ENCODE data around the gene TBC1D9. TPM values are rescaled to one million over a fixed set of nuclear protein-coding genes. Genes with fewer than 3 reads are reported as not detected.

The TBC1D9 gene
- total and polyA plus RNA-seq, 2 of the 13 experiments (the other 11 are each of a cell fraction or from before 2014, with no cell fraction given): 11.9 to 12.2 TPM

DNA sequence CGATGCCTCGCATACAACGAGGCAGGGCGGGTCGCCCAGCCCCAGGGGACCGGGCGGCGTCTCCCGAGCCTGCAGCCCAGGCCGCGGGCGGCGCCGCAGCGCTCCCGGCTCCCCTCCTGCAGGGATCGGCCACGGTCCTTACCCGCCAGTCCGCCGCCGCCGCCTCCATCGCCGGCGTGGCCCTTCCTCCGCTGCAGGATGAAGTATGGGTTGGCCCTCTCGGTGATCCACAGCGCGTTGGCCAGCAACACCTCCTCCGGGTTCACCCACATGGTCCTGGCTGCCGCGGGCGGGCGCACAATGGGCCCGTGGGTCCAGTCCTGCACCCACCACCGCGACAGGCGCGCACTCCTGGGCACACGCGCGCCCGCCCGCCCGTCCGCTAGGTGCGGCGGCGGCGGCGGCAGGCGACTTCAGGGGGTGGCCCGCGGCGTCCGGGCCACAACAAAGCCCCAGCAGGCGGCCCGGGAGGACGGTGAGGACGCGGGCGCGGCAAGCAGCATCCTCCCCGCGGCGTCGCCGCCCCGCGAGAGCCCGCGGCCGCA, 339 bp downstream of the TBC1D9 start (continued):
- TF ChIP-seq, protein P1, sequence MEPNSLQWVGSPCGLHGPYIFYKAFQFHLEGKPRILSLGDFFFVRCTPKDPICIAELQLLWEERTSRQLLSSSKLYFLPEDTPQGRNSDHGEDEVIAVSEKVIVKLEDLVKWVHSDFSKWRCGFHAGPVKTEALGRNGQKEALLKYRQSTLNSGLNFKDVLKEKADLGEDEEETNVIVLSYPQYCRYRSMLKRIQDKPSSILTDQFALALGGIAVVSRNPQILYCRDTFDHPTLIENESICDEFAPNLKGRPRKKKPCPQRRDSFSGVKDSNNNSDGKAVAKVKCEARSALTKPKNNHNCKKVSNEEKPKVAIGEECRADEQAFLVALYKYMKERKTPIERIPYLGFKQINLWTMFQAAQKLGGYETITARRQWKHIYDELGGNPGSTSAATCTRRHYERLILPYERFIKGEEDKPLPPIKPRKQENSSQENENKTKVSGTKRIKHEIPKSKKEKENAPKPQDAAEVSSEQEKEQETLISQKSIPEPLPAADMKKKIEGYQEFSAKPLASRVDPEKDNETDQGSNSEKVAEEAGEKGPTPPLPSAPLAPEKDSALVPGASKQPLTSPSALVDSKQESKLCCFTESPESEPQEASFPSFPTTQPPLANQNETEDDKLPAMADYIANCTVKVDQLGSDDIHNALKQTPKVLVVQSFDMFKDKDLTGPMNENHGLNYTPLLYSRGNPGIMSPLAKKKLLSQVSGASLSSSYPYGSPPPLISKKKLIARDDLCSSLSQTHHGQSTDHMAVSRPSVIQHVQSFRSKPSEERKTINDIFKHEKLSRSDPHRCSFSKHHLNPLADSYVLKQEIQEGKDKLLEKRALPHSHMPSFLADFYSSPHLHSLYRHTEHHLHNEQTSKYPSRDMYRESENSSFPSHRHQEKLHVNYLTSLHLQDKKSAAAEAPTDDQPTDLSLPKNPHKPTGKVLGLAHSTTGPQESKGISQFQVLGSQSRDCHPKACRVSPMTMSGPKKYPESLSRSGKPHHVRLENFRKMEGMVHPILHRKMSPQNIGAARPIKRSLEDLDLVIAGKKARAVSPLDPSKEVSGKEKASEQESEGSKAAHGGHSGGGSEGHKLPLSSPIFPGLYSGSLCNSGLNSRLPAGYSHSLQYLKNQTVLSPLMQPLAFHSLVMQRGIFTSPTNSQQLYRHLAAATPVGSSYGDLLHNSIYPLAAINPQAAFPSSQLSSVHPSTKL (CRISPR knock-in tag; IDR thresholded peaks at IDR 0.05): no peak
- TF ChIP-seq, protein P2, sequence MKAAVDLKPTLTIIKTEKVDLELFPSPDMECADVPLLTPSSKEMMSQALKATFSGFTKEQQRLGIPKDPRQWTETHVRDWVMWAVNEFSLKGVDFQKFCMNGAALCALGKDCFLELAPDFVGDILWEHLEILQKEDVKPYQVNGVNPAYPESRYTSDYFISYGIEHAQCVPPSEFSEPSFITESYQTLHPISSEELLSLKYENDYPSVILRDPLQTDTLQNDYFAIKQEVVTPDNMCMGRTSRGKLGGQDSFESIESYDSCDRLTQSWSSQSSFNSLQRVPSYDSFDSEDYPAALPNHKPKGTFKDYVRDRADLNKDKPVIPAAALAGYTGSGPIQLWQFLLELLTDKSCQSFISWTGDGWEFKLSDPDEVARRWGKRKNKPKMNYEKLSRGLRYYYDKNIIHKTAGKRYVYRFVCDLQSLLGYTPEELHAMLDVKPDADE (CRISPR knock-in tag; IDR thresholded peaks at IDR 0.05): 0 out of 2 replicates have a peak, but pooled peaks have one; percentile 16
- TF ChIP-seq CENPT (CRISPR knock-in tag; IDR thresholded peaks at IDR 0.05; ENCODE audit: low read depth) (no peak), ZNF879 (CRISPR knock-in tag; IDR thresholded peaks at IDR 0.05) (no peak), HMG20A (CRISPR knock-in tag; IDR thresholded peaks at IDR 0.05; ENCODE audit: borderline replicate concordance) (no peak), THAP11 (CRISPR knock-in tag; IDR thresholded peaks at IDR 0.05) (peak; percentile 43; the same call in 1 of the 2 replicates), ZFP36L1 (CRISPR knock-in tag; IDR thresholded peaks at IDR 0.05) (no peak), MAFK (conservative IDR thresholded peaks at IDR 0.05 in 1 of 2, IDR thresholded peaks at IDR 0.05 in 1 of 2; ENCODE audit: low read length in 2 of 2) (no peak), CAMTA2 (CRISPR knock-in tag; IDR thresholded peaks at IDR 0.05; ENCODE audit: borderline replicate concordance) (0 out of 2 replicates have a peak, but pooled peaks have one; percentile 17), BRD4 (CRISPR knock-in tag; IDR thresholded peaks at IDR 0.05) (no peak; the same call in 1 of the 2 replicates), ZIK1 (CRISPR knock-in tag; IDR thresholded peaks at IDR 0.05; ENCODE audit: borderline replicate concordance, low read depth) (0 out of 2 replicates have a peak, but pooled peaks have one; percentile 28), PITX1 (CRISPR knock-in tag; IDR thresholded peaks at IDR 0.05) (no peak), NFRKB (IDR thresholded peaks at IDR 0.05) (no peak), NBN (conservative IDR thresholded peaks at IDR 0.05) (no peak), RCOR2 (CRISPR knock-in tag; IDR thresholded peaks at IDR 0.05) (no peak), TEAD3 (CRISPR knock-in tag; optimal IDR thresholded peaks at IDR 0.05; ENCODE audit: borderline replicate concordance) (no peak)
- TF ChIP-seq, protein P3, sequence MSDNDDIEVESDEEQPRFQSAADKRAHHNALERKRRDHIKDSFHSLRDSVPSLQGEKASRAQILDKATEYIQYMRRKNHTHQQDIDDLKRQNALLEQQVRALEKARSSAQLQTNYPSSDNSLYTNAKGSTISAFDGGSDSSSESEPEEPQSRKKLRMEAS (IDR thresholded peaks at IDR 0.05): peak; percentile 66
- TF ChIP-seq, protein P4, sequence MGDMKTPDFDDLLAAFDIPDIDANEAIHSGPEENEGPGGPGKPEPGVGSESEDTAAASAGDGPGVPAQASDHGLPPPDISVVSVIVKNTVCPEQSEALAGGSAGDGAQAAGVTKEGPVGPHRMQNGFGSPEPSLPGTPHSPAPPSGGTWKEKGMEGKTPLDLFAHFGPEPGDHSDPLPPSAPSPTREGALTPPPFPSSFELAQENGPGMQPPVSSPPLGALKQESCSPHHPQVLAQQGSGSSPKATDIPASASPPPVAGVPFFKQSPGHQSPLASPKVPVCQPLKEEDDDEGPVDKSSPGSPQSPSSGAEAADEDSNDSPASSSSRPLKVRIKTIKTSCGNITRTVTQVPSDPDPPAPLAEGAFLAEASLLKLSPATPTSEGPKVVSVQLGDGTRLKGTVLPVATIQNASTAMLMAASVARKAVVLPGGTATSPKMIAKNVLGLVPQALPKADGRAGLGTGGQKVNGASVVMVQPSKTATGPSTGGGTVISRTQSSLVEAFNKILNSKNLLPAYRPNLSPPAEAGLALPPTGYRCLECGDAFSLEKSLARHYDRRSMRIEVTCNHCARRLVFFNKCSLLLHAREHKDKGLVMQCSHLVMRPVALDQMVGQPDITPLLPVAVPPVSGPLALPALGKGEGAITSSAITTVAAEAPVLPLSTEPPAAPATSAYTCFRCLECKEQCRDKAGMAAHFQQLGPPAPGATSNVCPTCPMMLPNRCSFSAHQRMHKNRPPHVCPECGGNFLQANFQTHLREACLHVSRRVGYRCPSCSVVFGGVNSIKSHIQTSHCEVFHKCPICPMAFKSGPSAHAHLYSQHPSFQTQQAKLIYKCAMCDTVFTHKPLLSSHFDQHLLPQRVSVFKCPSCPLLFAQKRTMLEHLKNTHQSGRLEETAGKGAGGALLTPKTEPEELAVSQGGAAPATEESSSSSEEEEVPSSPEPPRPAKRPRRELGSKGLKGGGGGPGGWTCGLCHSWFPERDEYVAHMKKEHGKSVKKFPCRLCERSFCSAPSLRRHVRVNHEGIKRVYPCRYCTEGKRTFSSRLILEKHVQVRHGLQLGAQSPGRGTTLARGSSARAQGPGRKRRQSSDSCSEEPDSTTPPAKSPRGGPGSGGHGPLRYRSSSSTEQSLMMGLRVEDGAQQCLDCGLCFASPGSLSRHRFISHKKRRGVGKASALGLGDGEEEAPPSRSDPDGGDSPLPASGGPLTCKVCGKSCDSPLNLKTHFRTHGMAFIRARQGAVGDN (CRISPR knock-in tag; IDR thresholded peaks at IDR 0.05): peak; percentile 8; the same call in 1 of the 2 replicates
- TF ChIP-seq, protein P5, sequence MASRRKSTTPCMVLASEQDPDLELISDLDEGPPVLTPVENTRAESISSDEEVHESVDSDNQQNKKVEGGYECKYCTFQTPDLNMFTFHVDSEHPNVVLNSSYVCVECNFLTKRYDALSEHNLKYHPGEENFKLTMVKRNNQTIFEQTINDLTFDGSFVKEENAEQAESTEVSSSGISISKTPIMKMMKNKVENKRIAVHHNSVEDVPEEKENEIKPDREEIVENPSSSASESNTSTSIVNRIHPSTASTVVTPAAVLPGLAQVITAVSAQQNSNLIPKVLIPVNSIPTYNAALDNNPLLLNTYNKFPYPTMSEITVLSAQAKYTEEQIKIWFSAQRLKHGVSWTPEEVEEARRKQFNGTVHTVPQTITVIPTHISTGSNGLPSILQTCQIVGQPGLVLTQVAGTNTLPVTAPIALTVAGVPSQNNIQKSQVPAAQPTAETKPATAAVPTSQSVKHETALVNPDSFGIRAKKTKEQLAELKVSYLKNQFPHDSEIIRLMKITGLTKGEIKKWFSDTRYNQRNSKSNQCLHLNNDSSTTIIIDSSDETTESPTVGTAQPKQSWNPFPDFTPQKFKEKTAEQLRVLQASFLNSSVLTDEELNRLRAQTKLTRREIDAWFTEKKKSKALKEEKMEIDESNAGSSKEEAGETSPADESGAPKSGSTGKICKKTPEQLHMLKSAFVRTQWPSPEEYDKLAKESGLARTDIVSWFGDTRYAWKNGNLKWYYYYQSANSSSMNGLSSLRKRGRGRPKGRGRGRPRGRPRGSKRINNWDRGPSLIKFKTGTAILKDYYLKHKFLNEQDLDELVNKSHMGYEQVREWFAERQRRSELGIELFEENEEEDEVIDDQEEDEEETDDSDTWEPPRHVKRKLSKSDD (CRISPR knock-in tag; IDR thresholded peaks at IDR 0.05; ENCODE audit: low read depth): no peak

Data from HepG2 (cell line).